SK-N-SH (cell line): Measurements from ENCODE around the gene CSNK1G2. TPM values are rescaled to one million over a fixed set of nuclear protein-coding genes. Genes with fewer than 3 reads are reported as not detected.

Experiments used
- CTCF ChIA-PET: fragments of 300-600, 350-600 bp; formaldehyde crosslinking; extraction: SDS; loops from one replicate; lab custom pipeline; 2021; lab: Yijun Ruan, JAX
- POLR2A ChIA-PET: fragments of 350-600 bp; sonication (Branson Sonifier 250); formaldehyde crosslinking; extraction: SDS; loops from one replicate; lab custom pipeline; 2020; ENCODE audit warnings: antibody characterized with exemption, inconsistent platforms; lab: Yijun Ruan, JAX
- DNase-seq: peaks from one replicate; pipeline ENCODE4 v3.0.0; 2012
- H2AFZ ChIP-seq: fragments of 200-600 bp; sonication (generic); 2 replicates; pipeline ENCODE4 v1.8.1; 2016; ENCODE audit warnings: antibody characterized with exemption, mild to moderate bottlenecking, low read depth
- H3F3A ChIP-seq: fragments of 200-600 bp; sonication (generic); replicated peaks from 2 replicates; pipeline ENCODE3; 2016; ENCODE audit warnings: antibody characterized with exemption, mild to moderate bottlenecking; ENCODE audit not compliant: insufficient read depth
- H3K27ac ChIP-seq, 2 experiments: fragments of 200-500 bp in 1 of 2; fragments of 200-600 bp in 1 of 2; sonication (Bioruptor generic) in 1 of 2; sonication (generic), shearing (Covaris generic) in 1 of 2; 2 replicates each; pipeline versions ENCODE4 v1.5.1 to v1.6.1; 2014 to 2016; ENCODE audit warnings: low read depth in 2 of 2, inconsistent platforms in 1 of 2, low read length in 1 of 2, mild to moderate bottlenecking in 1 of 2, mixed read lengths in 1 of 2
- H3K27me3 ChIP-seq: fragments of 200-600 bp; sonication (generic), shearing (Covaris generic); 2 replicates; pipeline ENCODE4 v1.6.1; 2016; ENCODE audit warnings: mixed run types; ENCODE audit not compliant: insufficient read depth
- H3K36me3 ChIP-seq, 2 experiments: fragments of 200-500 bp in 1 of 2; fragments of 200-600 bp in 1 of 2; sonication (Bioruptor generic) in 1 of 2; sonication (generic) in 1 of 2; replicated peaks in 1 of 2; 2 replicates each; pipeline versions ENCODE3 to v1.5.1; 2014 to 2016; ENCODE audit warnings: low read length in 1 of 2, mild to moderate bottlenecking in 1 of 2; ENCODE audit not compliant: insufficient read depth in 2 of 2, control insufficient read depth in 1 of 2
- H3K4me1 ChIP-seq, 2 experiments: fragments of 200-500 bp in 1 of 2; fragments of 200-600 bp in 1 of 2; sonication (Bioruptor generic) in 1 of 2; sonication (generic), shearing (Covaris generic) in 1 of 2; 2 replicates each; pipeline versions ENCODE4 v1.5.1 to v1.6.1; 2014 to 2016; ENCODE audit warnings: low read depth in 1 of 2, low read length in 1 of 2, mixed run types in 1 of 2; ENCODE audit not compliant: insufficient read depth in 2 of 2, control insufficient read depth in 1 of 2
- H3K4me2 ChIP-seq: fragments of 200-600 bp; sonication (generic), shearing (Covaris generic); 2 replicates; pipeline ENCODE4 v1.6.1; 2017; ENCODE audit warnings: mixed run types
- H3K4me3 ChIP-seq, 2 experiments: fragments of 200-500 bp in 1 of 2; fragments of 200-600 bp in 1 of 2; sonication (Bioruptor generic) in 1 of 2; sonication (generic), shearing (Covaris generic) in 1 of 2; 2 replicates each; pipeline versions ENCODE4 v1.5.1 to v1.8.1; 2014 to 2016; ENCODE audit warnings: low read depth in 2 of 2, inconsistent platforms in 1 of 2, low read length in 1 of 2, mild to moderate bottlenecking in 1 of 2, mixed read lengths in 1 of 2, moderate library complexity in 1 of 2
- H3K79me2 ChIP-seq: fragments of 200-600 bp; sonication (generic); 2 replicates; pipeline ENCODE4 v1.8.1; 2017; ENCODE audit warnings: mild to moderate bottlenecking; ENCODE audit not compliant: insufficient read depth
- H3K9ac ChIP-seq: fragments of 200-600 bp; sonication (generic); 2 replicates; pipeline ENCODE4 v1.6.1; 2017; ENCODE audit warnings: mixed run types
- H3K9me2 ChIP-seq: fragments of 200-600 bp; sonication (generic); 2 replicates; pipeline ENCODE4 v1.6.1; 2017; ENCODE audit warnings: mixed run types
- H3K9me3 ChIP-seq: fragments of 200-600 bp; sonication (generic); 2 replicates; pipeline ENCODE4 v1.6.1; 2017; ENCODE audit warnings: mixed run types, mild to moderate bottlenecking, moderate library complexity
- H4K20me1 ChIP-seq: fragments of 200-600 bp; sonication (generic); 2 replicates; pipeline ENCODE4 v1.6.1; 2017; ENCODE audit warnings: mild to moderate bottlenecking, mixed run types; ENCODE audit not compliant: insufficient read depth
- CHD2 ChIP-seq: fragments of 150-350 bp; IDR thresholded peaks from 2 replicates; pipeline ENCODE4 v1.6.1; 2018; ENCODE audit warnings: low read length; ENCODE audit not compliant: partially characterized antibody
- CTCF ChIP-seq: fragments of 200-600 bp; sonication (generic); IDR thresholded peaks from 2 replicates; pipeline ENCODE4 v1.6.1; 2017; ENCODE audit warnings: antibody characterized with exemption, mild to moderate bottlenecking, moderate library complexity
- EP300 ChIP-seq, 2 experiments: IDR thresholded peaks; 2 replicates each; pipeline versions ENCODE4 v1.4.0 to v1.6.1; 2012; ENCODE audit warnings: borderline replicate concordance in 1 of 2, low read depth in 1 of 2, low read length in 1 of 2
- FOSL2 ChIP-seq: IDR thresholded peaks from 2 replicates; pipeline ENCODE4 v1.4.0; 2012; ENCODE audit warnings: low read depth, mild to moderate bottlenecking, moderate library complexity, borderline replicate concordance
- FOXJ3 ChIP-seq: sonication (generic); formaldehyde crosslinking; IDR thresholded peaks from 2 replicates; pipeline ENCODE4 v1.5.1; 2020; ENCODE audit warnings: mild to moderate bottlenecking, missing genetic modification reagents
- FOXM1 ChIP-seq: IDR thresholded peaks from 2 replicates; pipeline ENCODE4 v1.4.0; 2012; ENCODE audit warnings: low read depth, mild to moderate bottlenecking
- JUND ChIP-seq: IDR thresholded peaks from 2 replicates; pipeline ENCODE4 v1.4.0; 2012
- MAX ChIP-seq: IDR thresholded peaks from 2 replicates; pipeline ENCODE4 v1.4.0; 2012; ENCODE audit warnings: low read depth
- MEF2A ChIP-seq: IDR thresholded peaks from 2 replicates; pipeline ENCODE4 v1.4.0; 2012; ENCODE audit warnings: low read depth, borderline replicate concordance
- NFIC ChIP-seq: IDR thresholded peaks from 2 replicates; pipeline ENCODE4 v1.4.0; 2012; ENCODE audit warnings: borderline replicate concordance
- NRF1 ChIP-seq: IDR thresholded peaks from 2 replicates; pipeline ENCODE4 v1.6.1; 2012; ENCODE audit warnings: low read depth, mild to moderate bottlenecking, low read length
- POLR2AphosphoS5 ChIP-seq: IDR thresholded peaks from 2 replicates; pipeline ENCODE4 v1.6.1; 2012; ENCODE audit warnings: low read depth, low read length
- RCOR1 ChIP-seq: fragments of 150-350 bp; IDR thresholded peaks from 2 replicates; pipeline ENCODE4 v1.6.1; 2017; ENCODE audit warnings: antibody characterized with exemption, low read length
- REST ChIP-seq: IDR thresholded peaks from 2 replicates; pipeline ENCODE4 v1.6.1; 2012; ENCODE audit warnings: mild to moderate bottlenecking, low read depth, low read length, moderate library complexity
- RFX5 ChIP-seq: IDR thresholded peaks from 2 replicates; pipeline ENCODE4 v1.6.1; 2012; ENCODE audit warnings: mild to moderate bottlenecking, improper control_type of control experiment, low read length
- SMC3 ChIP-seq: IDR thresholded peaks from 2 replicates; pipeline ENCODE4 v1.6.1; 2012; ENCODE audit warnings: low read depth, low read length, improper control_type of control experiment
- TAF1 ChIP-seq: IDR thresholded peaks from 2 replicates; pipeline ENCODE4 v1.6.1; 2012; ENCODE audit warnings: low read depth, mild to moderate bottlenecking, low read length, moderate library complexity, borderline replicate concordance
- TCF12 ChIP-seq: IDR thresholded peaks from 2 replicates; pipeline ENCODE4 v1.4.0; 2012
- whole genome bisulfite sequencing: methylation state at CpG from one replicate; pipeline ENCODE4 v1.1.6; 2017; ENCODE audit warnings: low lambda C conversion rate; 5-methylcytosine and 5-hydroxymethylcytosine counted together
- polyA plus RNA-seq, 3 experiments: library from polyadenylated mRNA; depleted of rRNA; stranded (reverse); fragments of >200 nt; gene quantifications; 2 replicates each; pipeline ENCODE4 v1.2.3, GENCODE V29; 2012
- TF ChIP-seq, protein P1 (sequence below): fragments of 150-350 bp; IDR thresholded peaks from 2 replicates; pipeline ENCODE4 v1.6.1; 2016; ENCODE audit warnings: mild to moderate bottlenecking, low read depth, low read length
- TF ChIP-seq, protein P2 (sequence below): IDR thresholded peaks from 2 replicates; pipeline ENCODE4 v1.4.0; 2012; ENCODE audit warnings: low read depth, borderline replicate concordance

The CSNK1G2 gene
- polyA plus RNA-seq, 1 of the 3 experiments (the other 2 are of a cell fraction), result 79.4 TPM

DNA sequence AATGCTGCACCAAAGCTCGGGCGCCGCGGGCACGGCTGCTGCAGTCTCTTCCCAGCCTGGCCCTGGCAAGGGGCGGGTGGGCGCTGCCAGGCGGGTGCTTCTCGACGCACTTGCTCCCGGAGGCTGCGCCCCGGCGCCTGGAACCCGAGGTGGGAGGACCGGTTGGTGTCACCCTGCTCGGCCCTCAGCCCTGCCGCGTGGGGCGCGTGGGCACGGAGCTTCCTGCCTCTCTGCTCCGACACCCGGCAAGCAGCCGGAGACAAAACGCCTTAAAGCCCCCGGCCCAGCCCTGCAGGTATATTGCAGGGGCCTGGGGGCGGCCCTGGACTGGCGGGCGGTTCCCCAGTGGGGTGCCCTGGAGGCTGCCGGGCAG lies 39.8 kb downstream of the CSNK1G2 start:
- no peak overlapping the region for H3K27ac ChIP-seq
- peaks cover 18% of the 10 kb centered on the region; the same call in 1 of the 2 replicates for H3K79me2 ChIP-seq
- no peak overlapping the region for H3K9ac ChIP-seq
- WGBS, result 95% methylated on average over 23 of the region's 31 CpGs
- H3K9me2 ChIP-seq, result no peaks in the 10 kb centered on the region
- ChIA-PET CTCF (interaction anchor here (2.5 kb wide), 1 partner anchor 36 kb away, joined by 9 read pairs; no protein-coding TSS in a partner anchor), POLR2A (no interaction called here)
- H3K4me1 ChIP-seq, result no peaks in the 10 kb centered on the region
- no peak for TF ChIP-seq JUND
- no peak for TF ChIP-seq MAX
- TF ChIP-seq FOXJ3, result no peak
- TF ChIP-seq, protein P1, sequence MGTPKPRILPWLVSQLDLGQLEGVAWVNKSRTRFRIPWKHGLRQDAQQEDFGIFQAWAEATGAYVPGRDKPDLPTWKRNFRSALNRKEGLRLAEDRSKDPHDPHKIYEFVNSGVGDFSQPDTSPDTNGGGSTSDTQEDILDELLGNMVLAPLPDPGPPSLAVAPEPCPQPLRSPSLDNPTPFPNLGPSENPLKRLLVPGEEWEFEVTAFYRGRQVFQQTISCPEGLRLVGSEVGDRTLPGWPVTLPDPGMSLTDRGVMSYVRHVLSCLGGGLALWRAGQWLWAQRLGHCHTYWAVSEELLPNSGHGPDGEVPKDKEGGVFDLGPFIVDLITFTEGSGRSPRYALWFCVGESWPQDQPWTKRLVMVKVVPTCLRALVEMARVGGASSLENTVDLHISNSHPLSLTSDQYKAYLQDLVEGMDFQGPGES, result no peak
- TF ChIP-seq, protein P2, sequence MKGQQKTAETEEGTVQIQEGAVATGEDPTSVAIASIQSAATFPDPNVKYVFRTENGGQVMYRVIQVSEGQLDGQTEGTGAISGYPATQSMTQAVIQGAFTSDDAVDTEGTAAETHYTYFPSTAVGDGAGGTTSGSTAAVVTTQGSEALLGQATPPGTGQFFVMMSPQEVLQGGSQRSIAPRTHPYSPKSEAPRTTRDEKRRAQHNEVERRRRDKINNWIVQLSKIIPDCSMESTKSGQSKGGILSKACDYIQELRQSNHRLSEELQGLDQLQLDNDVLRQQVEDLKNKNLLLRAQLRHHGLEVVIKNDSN, result no peak
- no peak for TF ChIP-seq RFX5
- TF ChIP-seq SMC3, result no peak
- no peak for TF ChIP-seq FOSL2
- TF ChIP-seq REST, result no peak
- no peak for TF ChIP-seq MEF2A
- no peak for TF ChIP-seq TAF1
- no peak for TF ChIP-seq NRF1
- no peak for TF ChIP-seq RCOR1
- TF ChIP-seq FOXM1, result no peak
- TF ChIP-seq CHD2, result no peak
- TF ChIP-seq POLR2AphosphoS5, result no peak
- TF ChIP-seq CTCF, result no peak
- TF ChIP-seq NFIC, result no peak
- no peak for TF ChIP-seq EP300 (IDR thresholded peaks at IDR 0.05; ENCODE audit: borderline replicate concordance in 1 of 2, low read depth in 1 of 2, low read length in 1 of 2)
- TF ChIP-seq TCF12, result no peak
- H2AFZ ChIP-seq, result no peak overlapping the region
- H3K9me3 ChIP-seq, result no peaks in the 10 kb centered on the region
- H3K4me2 ChIP-seq, result no peak overlapping the region
- peaks cover 12% of the 10 kb centered on the region for H3F3A ChIP-seq
- H3K36me3 ChIP-seq, result peaks cover 5 to 35% of the 10 kb centered on the region in 2 experiments
- H3K27me3 ChIP-seq, result no peaks in the 10 kb centered on the region
- H4K20me1 ChIP-seq, result peaks cover 11% of the 10 kb centered on the region; the same call in 1 of the 2 replicates
- DNase-seq, result no peak
- no peak overlapping the region for H3K4me3 ChIP-seq
